Epithelial cell of prostate (primary cell): Measurements from ENCODE around the gene DYNC1LI1.

Experiments used
- DNase-seq: peaks from one replicate; pipeline ENCODE4 v3.0.0-alpha.2; 2011; ENCODE audit warnings: low read depth, low spot score
- H3K27ac ChIP-seq: fragments of 450-650 bp; 2 replicates; pipeline ENCODE4 v1.5.1; 2017; ENCODE audit warnings: mild to moderate bottlenecking

DYNC1LI1 gene

GRCh38 chr3:32498252-32498651 lies 72.4 kb downstream of the DYNC1LI1 start:
- no peak for DNase-seq
- H3K27ac ChIP-seq: no peak overlapping the region

- H3K27ac ChIP-seq: peak overlapping the region; percentile 61
Measured at GRCh38 chr3:32495609-32496008, 75.0 kb downstream of the DYNC1LI1 start.

GRCh38 chr3:32495085-32495484 lies 75.6 kb downstream of the DYNC1LI1 start:
- H3K27ac ChIP-seq: peak overlapping the region; percentile 61
- no peak for DNase-seq

More at GRCh38 chr3:32495609-32496008, 75.0 kb downstream of the DYNC1LI1 start:
- DNase-seq: peak; percentile 64

GRCh38 chr3:32493437-32494414 lies 76.9 kb downstream of the DYNC1LI1 start:
- no peak overlapping the region for H3K27ac ChIP-seq
- no peak for DNase-seq

GRCh38 chr3:32492684-32493436 lies 77.8 kb downstream of the DYNC1LI1 start:
- no peak for DNase-seq
- no peak overlapping the region for H3K27ac ChIP-seq

- no peak overlapping the region for H3K27ac ChIP-seq
- no peak for DNase-seq
Measured at GRCh38 chr3:32488474-32489008, 82.1 kb downstream of the DYNC1LI1 start.

- H3K27ac ChIP-seq: no peak overlapping the region
- DNase-seq: no peak
Measured at GRCh38 chr3:32487781-32488473, 82.7 kb downstream of the DYNC1LI1 start.

- H3K27ac ChIP-seq: no peak overlapping the region
- no peak for DNase-seq
Measured at GRCh38 chr3:32484436-32484835, 86.2 kb downstream of the DYNC1LI1 start.

- no peak overlapping the region for H3K27ac ChIP-seq
- no peak for DNase-seq
Measured at GRCh38 chr3:32483772-32484171, 86.9 kb downstream of the DYNC1LI1 start.

- no peak overlapping the region for H3K27ac ChIP-seq
- no peak for DNase-seq
Measured at GRCh38 chr3:32482693-32483092, 88.0 kb downstream of the DYNC1LI1 start.

GRCh38 chr3:32481791-32482631 lies 88.6 kb downstream of the DYNC1LI1 start:
- no peak overlapping the region for H3K27ac ChIP-seq

GRCh38 chr3:32480604-32481003 lies 90.1 kb downstream of the DYNC1LI1 start:
- H3K27ac ChIP-seq: no peak overlapping the region

More at GRCh38 chr3:32481791-32482631, 88.6 kb downstream of the DYNC1LI1 start:
- no peak for DNase-seq

More at GRCh38 chr3:32480604-32481003, 90.1 kb downstream of the DYNC1LI1 start:
- DNase-seq: no peak
